ENCODE data around the gene ANKFY1.

The ANKFY1 gene

GRCh38 chr17:4176808-4177472 is 86.8 kb downstream of the ANKFY1 start:
- DNase-seq: no peak

DNA sequence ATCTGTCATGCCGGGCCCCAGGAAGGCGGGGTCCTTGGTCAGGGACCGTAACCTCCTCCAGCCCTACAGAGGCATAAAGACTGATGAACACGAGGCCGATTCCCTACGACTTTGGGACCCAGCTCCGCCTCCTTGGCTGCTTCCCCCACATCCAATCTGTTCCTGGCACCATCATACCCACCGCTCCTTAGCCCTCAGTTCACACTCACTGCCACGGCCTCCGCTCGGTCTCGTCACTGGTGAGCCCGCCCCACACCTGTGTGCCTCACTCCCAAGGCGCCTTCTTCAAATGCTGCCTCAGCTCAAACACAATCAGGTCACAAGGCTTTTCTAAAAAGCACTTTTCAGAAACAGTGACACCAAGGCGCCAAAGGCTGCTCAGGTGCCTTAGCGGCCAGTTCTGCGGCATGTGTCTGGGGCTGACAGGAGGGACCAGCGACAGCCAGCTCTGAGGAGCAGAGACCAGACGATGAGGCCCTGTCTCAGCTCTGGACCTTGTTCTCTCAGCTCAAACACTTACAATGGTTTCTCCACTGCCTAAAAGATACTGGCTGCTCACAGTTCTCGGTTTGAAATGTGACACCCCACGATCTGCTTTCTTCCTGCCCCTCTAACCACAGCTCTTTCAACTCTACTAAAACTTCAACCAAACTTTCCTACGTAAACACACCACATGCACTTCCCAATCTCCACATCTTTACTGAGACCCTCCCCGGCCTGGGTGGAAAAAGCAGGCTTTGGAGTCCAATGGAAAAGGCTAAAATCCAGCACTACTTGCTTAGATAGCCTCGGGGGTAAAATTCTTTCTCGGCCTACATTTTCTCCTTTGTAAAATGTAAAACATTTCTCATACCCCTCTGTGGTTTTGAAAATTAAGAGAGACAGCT is 87.6 kb downstream of the ANKFY1 start:
- DNase-seq: no peak

GRCh38 chr17:4174556-4174955 is 89.2 kb downstream of the ANKFY1 start:
- DNase-seq: no peak

- DNase-seq: no peak
Observed at GRCh38 chr17:4173781-4174180, 90.0 kb downstream of the ANKFY1 start.

GRCh38 chr17:4172356-4172755 is 91.4 kb downstream of the ANKFY1 start:
- DNase-seq: no peak

DNA sequence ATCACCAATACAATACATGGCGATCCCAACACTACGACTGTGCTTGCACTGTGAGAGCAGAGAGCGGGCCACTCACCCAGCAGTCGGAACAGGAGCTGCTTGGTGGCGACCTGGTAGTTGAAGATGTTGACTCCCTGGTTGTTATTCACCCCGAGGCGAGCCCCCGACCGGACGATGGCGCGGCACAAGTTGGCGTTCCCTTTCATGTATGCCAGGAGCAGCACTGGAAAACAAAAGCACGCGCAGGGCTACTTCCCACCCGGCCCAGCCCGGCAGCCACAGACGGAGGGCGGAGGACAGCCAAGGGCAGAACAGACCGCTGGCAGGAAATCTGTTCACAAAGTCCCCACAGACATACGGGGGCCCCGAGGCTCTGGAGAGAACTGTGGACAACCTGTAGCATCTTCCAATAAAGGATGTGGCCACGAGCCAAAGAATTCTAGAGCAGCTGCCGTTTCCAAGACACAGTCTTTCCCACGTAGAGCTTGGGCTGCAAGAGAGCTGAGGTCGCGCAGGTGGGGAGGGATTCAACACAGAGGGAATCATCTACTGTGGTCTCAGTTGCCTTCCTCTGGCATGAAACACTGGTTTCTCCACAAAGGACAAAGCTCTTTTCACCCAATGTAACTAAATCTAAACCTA is 93.0 kb downstream of the ANKFY1 start:
- DNase-seq: no peak

- DNase-seq: no peak
Observed at GRCh38 chr17:4167786-4168185, 96.0 kb downstream of the ANKFY1 start.

DNA sequence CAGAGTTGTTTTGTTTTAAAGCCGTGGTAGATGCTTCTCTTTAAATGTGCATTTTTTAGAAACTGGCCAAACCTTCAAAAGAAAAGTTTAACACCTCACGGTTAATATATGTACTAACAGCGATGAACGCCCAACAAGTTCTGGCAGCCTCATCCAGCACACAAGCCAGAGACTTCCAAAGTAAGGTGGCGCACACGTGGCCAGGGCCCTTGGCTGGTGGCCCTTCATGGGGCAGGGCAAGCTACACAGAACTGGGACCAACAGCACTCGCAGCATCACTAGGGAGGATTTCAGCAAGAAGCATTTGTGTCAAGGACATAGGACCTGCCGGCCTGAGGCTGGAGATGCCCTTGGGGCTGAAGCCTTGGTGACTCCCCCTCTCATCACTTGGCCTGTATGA is 97.4 kb downstream of the ANKFY1 start:
- DNase-seq: no peak

- no peak for DNase-seq
Observed at GRCh38 chr17:4165301-4166010, 98.3 kb downstream of the ANKFY1 start.

GRCh38 chr17:4163951-4164350 is 99.8 kb downstream of the ANKFY1 start:
- no peak for DNase-seq

- no peak for DNase-seq
Observed at GRCh38 chr17:4162775-4163466, 100.9 kb downstream of the ANKFY1 start.

DNA sequence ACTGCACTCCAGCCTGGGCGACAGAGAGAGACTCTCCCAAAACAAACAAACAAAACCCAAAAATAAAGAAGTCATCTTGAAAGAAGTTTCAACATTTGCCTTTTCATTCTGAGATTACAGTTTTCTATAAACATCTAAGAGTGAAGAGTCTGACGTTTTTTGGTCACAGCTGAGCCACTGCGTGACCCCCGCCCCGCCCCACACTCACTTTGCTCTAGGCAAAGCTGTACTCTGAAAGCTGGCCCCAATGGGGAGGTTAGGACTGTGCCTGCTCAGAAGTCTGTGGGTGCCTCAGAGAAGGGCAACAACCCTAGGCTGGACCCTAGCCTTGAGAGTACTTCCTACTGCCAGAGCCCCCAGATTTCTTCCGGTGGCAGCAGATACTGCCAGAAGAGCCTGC is 101.5 kb downstream of the ANKFY1 start:
- DNase-seq: no peak

DNA sequence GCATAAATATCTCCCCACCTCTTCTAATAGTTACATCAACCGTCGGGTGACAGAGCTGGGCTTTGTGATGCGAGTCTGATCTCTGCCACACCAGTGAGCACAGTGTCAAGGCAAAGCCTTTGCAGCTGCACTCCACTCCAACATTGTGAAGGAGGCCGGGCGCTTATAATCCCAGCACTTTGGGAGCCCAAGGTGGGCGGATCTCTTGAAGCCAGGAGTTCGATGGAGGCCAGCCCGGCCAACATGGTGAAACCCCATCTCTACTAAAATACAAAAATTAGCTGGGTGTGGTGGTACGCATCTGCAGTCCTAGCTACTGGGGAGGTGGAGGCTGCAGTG is 101.8 kb downstream of the ANKFY1 start:
- no peak for DNase-seq

GRCh38 chr17:4161192-4161966 is 102.4 kb downstream of the ANKFY1 start:
- DNase-seq: no peak

DNA sequence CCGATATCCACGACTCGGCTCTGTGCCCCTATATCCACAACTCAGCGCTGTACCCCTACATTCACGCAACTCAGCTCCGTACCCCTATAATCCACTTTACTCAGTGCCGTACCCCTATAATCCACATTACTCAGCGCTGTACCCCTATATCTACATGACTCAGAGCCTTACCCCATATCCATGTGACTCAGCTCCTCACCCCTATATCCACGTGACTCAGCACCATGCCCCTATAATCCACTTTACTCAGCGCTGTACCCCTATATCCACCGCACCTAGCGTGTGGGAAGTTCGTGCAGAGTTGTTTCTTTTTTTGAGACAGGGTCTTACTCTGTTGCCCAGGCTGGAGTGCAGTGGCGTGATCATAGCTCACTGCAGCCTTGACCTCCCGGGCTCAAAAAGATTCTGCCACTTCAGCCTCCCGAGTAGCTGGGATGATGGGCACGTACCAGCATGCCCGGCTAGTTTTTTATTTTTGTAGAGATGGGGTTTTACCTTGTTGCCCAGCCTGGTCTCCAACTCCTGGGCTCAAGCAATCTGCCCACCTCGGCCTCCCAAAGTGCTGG is 103.4 kb downstream of the ANKFY1 start:
- no peak for DNase-seq

GRCh38 chr17:4159761-4160160 is 104.0 kb downstream of the ANKFY1 start:
- DNase-seq: no peak

GRCh38 chr17:4157618-4158333 is 106.0 kb downstream of the ANKFY1 start:
- no peak for DNase-seq

DNA sequence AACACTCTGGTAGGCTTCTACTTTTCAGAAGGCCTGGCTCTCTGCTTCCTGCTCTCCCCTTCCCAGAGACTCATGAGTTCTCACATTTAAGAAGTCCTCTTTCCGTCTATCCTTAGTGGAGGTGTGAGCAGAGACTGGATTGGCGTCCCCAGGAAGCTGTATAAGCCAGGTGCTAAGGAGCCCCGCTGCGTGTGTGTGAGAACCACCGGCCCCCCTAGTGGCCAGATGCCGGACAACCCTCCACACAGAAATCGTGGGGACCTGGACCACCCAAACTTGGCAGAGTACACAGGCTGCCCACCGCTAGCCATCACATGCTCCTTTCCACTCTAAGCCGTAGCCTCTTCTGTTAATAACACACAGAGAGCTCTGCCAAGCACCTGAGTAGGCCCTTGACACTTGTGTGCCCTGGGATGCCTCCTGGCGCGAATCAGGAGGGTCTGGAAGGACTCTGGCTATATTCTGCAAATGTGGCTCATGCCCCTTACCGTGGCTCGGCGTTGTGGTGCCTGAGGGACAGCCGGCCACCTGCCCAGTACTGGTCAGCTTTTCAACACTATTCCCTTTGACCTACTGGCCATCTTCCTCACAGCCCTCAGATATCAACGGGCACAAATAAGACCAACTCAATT is 106.9 kb downstream of the ANKFY1 start:
- no peak for DNase-seq

GRCh38 chr17:4155980-4156620 is 107.7 kb downstream of the ANKFY1 start:
- no peak for DNase-seq

DNA sequence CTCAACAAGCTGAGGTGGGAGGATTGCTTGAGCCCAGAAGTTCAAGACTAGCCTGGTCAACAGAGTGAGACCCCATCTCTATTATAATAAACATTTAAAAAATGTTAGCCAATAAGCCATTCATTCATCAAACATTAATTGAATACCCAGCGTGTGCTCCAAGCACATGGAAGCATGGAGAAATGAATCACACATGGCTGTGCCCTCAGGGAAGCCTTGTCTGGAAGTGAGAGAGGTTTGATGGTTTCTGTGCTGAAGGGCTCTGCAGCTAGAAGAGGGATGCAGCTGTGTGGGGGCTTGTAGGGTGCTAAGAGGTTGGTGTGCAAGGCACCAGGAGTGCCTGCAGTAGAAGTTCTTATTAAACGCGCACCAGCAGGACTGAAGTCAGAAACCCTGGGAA is 109.6 kb downstream of the ANKFY1 start:
- no peak for DNase-seq

Measured in NCI-H446 (cell line).